ACC112 (cell line): ENCODE results near the gene AKT1.
"Not testable (repeated sequence)": the region's sequence is repeated elsewhere in the genome, so short reads cannot be mapped to it uniquely, and the experiment has no call there.

Source experiments
- H2AFZ ChIP-seq: fragments of 200-600 bp; sonication (generic); one replicate; pipeline ENCODE4 v1.6.0; 2017; ENCODE audit warnings: antibody characterized with exemption, low read length; ENCODE audit not compliant: unreplicated experiment
- H3K27ac ChIP-seq: fragments of 200-600 bp; sonication (generic); 2 replicates; pipeline ENCODE4 v1.5.1; 2014; ENCODE audit warnings: low read depth, mild to moderate bottlenecking, antibody characterized with exemption, low read length, moderate library complexity
- H3K27me3 ChIP-seq: fragments of 200-600 bp; sonication (generic); 2 replicates; pipeline ENCODE4 v1.6.1; 2014; ENCODE audit warnings: mild to moderate bottlenecking, antibody characterized with exemption, low read length, moderate library complexity, mixed read lengths; ENCODE audit not compliant: insufficient read depth
- H3K36me3 ChIP-seq: fragments of 200-600 bp; sonication (generic); 2 replicates; pipeline ENCODE4 v1.6.1; 2016; ENCODE audit warnings: mild to moderate bottlenecking, antibody characterized with exemption, low read length, moderate library complexity, mixed read lengths; ENCODE audit not compliant: insufficient read depth
- H3K4me1 ChIP-seq: fragments of 200-600 bp; sonication (generic); one replicate; pipeline ENCODE4 v1.6.1; 2016; ENCODE audit warnings: low read length, mixed read lengths; ENCODE audit not compliant: insufficient read depth, unreplicated experiment, control insufficient read depth
- H3K4me3 ChIP-seq: fragments of 200-600 bp; sonication (generic); 2 replicates; pipeline ENCODE4 v1.5.1; 2014; ENCODE audit warnings: mild to moderate bottlenecking, low read depth, low read length
- H3K79me2 ChIP-seq: fragments of 200-600 bp; sonication (generic); one replicate; pipeline ENCODE4 v1.6.0; 2016; ENCODE audit warnings: low read length; ENCODE audit not compliant: control insufficient read depth, unreplicated experiment, insufficient read depth

The AKT1 gene

GRCh38 chr14:104794993-104795780 lies at the start of gene AKT1:
TSS of gene AKT1 (minus strand) at chr14:104795748. CDS start at chr14:104792643, 3,105 bp downstream.
- no peak within 1 kb of the TSS for H2AFZ ChIP-seq
- no peaks in the 10 kb centered on the region for H3K36me3 ChIP-seq
- H3K4me3 ChIP-seq: peak within 1 kb of the TSS; percentile 84
- H3K79me2 ChIP-seq: peaks cover 44% of the 10 kb centered on the region
- H3K27ac ChIP-seq: 0 out of 2 replicates have a peak within 1 kb of the TSS, but pooled peaks have one; percentile 21
- H3K4me1 ChIP-seq: peaks cover 34% of the 10 kb centered on the region
- no peaks in the 10 kb centered on the region for H3K27me3 ChIP-seq

DNA sequence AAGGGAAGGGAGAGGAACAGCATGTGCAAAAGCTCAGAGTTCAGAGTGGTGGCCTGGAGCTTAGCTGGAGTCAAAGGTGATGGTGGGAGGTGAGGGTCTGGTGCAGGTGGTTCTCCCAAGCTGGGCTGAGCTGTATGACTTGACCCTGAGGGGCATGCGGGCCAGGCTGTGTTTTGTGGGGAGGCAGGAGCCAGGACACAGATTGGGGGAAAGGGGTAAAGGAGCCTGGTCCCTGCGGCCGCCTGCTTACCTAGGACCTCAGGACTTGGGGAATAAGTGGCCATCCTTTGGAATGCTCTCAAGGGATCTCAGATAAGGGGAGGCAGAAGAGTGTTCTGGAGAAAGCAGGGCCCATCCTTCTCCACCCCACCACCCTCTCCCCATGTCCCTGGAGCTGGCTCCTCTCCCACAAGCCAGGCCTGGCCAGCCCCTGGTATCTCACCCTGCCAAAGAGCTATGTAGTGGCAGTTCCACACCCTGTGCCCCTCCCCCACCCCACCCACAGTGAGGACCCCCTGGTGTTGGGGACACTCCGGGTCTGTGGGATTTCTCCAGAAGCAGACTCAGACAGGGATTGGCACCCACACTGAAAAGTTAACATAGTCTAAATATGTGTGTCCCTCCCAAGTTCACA lies 49.6 kb upstream of the AKT1 start:
- Histone ChIP-seq H3K36me3 (no peaks in the 10 kb centered on the region), H3K4me3 (no peak overlapping the region), H3K4me1 (peaks cover 10% of the 10 kb centered on the region), H2AFZ (no peak overlapping the region), H3K27ac (no peak overlapping the region), H3K27me3 (peaks cover 69% of the 10 kb centered on the region), H3K79me2 (no peaks in the 10 kb centered on the region)

GRCh38 chr14:104844306-104845032 lies 48.9 kb upstream of the AKT1 start:
- Histone ChIP-seq H3K4me1 (peaks cover 10% of the 10 kb centered on the region), H3K27ac (no peak overlapping the region), H3K4me3 (peak overlapping the region; percentile 72), H2AFZ (peak overlapping the region; percentile 32), H3K79me2 (no peaks in the 10 kb centered on the region), H3K27me3 (peaks cover 69% of the 10 kb centered on the region), H3K36me3 (no peaks in the 10 kb centered on the region)

DNA sequence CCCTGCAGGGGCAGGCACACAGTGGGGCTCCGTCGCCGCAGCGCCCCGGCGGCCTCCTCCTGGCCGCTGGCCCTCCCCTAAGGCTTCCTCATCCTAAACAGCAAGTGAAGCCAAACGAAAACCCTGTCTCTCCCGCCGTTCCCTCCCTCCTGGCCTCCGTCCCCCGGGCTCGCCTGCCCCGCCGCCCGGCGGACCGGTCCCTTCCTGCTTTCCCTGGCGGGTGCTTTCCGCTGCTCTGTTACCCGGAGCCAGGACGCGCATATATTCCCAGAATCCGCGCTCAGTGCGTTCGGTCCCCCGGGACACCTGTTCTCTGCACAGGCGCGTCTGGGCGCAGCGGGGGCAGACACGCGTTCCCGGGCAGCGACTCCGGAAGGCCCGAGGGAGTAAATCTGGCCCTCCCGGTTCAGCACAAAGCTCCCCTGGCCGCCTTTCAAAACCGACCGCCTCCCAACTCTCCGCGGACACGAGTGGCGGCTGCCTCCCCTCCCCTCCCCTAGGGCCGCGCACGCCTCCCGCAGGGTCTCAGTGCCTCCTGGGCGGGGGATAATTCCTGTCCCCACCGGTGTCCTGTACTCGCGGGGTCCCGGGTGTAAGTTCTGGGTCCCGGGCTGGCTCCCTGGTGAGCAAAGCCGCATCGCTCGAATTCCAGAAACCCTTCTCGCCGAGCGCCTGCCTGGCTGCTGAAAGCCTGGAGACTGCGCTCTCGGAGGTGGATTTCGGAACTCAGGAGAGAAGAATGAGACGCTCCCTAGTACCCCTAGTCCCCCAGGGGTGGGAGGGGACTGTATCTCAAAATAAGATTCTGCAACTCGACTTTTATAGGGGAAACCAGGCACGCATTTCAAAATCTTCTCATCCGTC lies 48.1 kb upstream of the AKT1 start:
- Histone ChIP-seq H3K79me2 (no peaks in the 10 kb centered on the region), H3K36me3 (no peaks in the 10 kb centered on the region), H3K4me1 (peaks cover 10% of the 10 kb centered on the region), H3K27ac (no peak overlapping the region), H2AFZ (peak overlapping the region; percentile 32), H3K27me3 (peaks cover 65% of the 10 kb centered on the region), H3K4me3 (peak overlapping the region; percentile 72)

DNA sequence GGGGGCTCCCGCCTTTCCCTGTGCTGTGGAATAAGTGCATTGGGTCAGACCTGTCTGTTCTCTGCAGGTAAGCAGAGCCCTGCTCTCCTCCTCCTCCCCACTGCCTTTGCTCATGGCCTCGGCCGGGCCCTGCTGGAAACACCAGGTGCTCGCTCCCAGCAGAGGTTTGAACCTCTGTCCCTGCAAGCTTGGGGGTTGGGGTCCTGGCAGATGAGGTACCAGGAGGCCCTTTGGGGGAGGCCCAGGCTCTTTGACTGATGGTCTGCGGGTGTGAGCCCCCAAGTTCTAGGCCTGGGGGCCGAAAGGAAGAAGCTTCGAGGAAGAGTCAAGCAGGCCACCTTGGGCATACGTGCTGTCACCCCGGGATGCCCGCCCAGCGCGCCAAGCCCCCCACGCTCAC lies 47.5 kb upstream of the AKT1 start:
- no peak overlapping the region for H3K27ac ChIP-seq
- no peak overlapping the region for H2AFZ ChIP-seq
- H3K4me3 ChIP-seq: 0 out of 2 replicates have a peak overlapping the region, but pooled peaks have one; percentile 72
- no peaks in the 10 kb centered on the region for H3K36me3 ChIP-seq
- peaks cover 10% of the 10 kb centered on the region for H3K4me1 ChIP-seq
- H3K27me3 ChIP-seq: peaks cover 65% of the 10 kb centered on the region
- no peaks in the 10 kb centered on the region for H3K79me2 ChIP-seq

- Histone ChIP-seq H3K79me2 (no peaks in the 10 kb centered on the region), H2AFZ (no peak overlapping the region), H3K4me1 (peaks cover 10% of the 10 kb centered on the region), H3K36me3 (no peaks in the 10 kb centered on the region), H3K4me3 (no peak overlapping the region), H3K27ac (no peak overlapping the region), H3K27me3 (peaks cover 65% of the 10 kb centered on the region)
Observed at GRCh38 chr14:104841730-104842129, 46.2 kb upstream of the AKT1 start.

DNA sequence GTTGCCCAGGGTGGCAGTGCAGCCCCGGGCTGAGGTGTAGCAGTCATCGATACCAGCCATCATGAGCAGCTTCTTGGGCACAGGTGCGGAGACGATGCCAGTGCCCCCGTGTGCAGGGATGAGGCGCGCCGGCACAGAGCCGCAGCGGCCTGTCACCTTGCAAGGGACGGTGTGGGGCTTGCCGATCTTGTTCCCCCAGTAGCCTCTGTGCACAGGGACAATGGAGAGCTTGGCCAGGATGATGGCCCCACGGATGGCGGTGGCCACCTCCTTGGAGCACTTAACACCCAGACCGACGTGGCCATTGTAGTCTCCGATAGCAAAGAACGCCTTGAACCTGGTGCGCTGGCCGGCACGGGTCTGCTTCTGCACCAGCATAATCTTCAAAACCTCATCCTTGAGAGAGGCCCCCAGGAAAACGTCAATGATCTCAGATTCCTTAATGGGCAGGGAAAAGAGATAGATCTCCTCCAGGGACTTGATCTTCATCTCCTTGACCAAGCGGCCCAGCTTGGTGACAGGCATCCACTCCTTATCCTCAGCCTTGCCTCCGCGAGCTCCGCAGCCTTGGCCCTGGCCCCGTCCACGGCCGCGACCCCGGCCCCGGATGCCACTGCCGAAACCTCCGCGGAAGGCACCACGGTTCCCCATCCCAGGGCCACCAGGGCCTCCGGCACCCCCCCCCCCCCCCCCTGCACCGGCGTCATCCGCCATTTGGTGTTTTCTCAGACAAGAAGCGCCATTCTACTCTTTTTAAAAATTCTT lies 40.8 kb upstream of the AKT1 start:
- not testable (repeated sequence) for H3K4me1 ChIP-seq, H2AFZ ChIP-seq, H3K36me3 ChIP-seq, H3K79me2 ChIP-seq, H3K4me3 ChIP-seq, H3K27ac ChIP-seq
- peaks cover 11% of the 10 kb centered on the region for H3K27me3 ChIP-seq

DNA sequence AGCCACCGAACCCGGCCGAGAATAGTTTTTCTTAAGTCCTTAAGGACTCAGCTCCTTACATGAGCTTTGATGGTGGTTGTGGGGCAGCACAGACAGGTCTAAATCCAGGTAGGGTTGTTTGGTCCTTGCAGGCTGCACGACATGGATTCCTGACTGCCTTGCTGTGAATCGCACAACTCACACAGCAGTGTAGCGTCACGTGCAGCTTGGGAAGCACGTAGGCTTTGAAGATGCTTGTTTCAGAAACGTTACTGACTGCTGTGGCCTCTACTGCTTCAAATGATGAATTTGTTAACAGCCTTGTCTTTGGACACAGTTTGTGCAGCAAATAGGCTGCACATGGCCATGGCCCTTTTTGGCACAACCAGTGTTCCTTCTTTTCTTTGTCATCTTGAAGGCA lies 35.2 kb upstream of the AKT1 start:
- H3K27me3 ChIP-seq: no peaks in the 10 kb centered on the region
- H3K4me1 ChIP-seq: no peaks in the 10 kb centered on the region
- H3K4me3 ChIP-seq: no peak overlapping the region
- H2AFZ ChIP-seq: no peak overlapping the region
- no peaks in the 10 kb centered on the region for H3K36me3 ChIP-seq
- no peaks in the 10 kb centered on the region for H3K79me2 ChIP-seq
- H3K27ac ChIP-seq: no peak overlapping the region

DNA sequence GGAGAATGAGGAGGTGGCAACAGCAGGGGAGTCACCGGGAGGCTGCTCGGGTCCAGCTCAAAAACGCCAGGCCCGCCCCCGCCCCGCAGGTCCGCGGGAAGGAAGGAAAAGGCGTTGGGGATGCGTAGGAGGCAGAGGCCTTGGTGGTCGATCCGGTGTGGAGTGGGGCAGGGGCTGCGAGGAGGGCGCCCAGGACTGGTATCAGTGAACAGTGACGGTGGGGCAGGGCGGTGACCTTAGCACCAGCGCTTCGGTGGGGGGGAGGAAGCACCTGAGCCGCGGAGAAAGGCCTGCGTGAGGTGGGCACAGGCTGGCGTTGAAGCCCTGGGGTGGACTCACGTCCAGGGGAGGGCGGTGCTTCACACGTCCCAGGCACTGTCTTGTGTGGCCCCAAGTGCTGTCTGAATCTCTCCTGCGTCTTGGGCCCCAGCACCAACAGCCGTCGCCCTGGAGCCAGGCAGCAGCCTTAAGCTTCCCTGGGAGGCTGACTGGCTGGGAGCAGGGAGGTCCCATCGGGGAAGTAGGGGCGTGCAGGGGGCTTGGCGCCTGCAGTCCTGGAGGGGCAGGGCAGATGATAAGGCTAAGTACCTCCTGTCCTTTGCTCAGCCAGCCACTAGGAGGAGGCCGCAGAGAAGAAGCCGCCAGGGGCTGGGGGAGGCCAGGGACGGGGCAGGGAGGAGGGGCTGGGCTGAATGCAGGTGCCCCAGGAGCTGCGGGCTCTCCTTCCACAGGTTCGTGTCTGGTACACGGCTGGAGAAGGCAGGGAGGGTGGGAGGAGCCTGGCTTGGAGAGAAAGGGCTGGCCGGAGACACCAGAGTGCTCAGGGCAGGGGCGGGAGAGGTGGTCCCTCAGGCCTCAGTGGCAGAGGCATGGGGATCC lies 31.9 kb upstream of the AKT1 start:
- Histone ChIP-seq H3K27ac (no peak overlapping the region), H2AFZ (peak overlapping the region; percentile 29), H3K36me3 (no peaks in the 10 kb centered on the region), H3K79me2 (no peaks in the 10 kb centered on the region), H3K4me3 (peak overlapping the region; percentile 62), H3K4me1 (no peaks in the 10 kb centered on the region), H3K27me3 (no peaks in the 10 kb centered on the region)
